HG03558 (cell line): Measurements from ENCODE around the gene STK39.

Experiments
- ATAC-seq: cut with Tn5 transposase; IDR thresholded peaks from one replicate; pipeline ENCODE4 v1.9.1; 2021; ENCODE audit warnings: moderate number of reproducible peaks; ENCODE audit not compliant: unreplicated experiment; ENCODE audit errors: extremely low read depth

Gene STK39

DNA sequence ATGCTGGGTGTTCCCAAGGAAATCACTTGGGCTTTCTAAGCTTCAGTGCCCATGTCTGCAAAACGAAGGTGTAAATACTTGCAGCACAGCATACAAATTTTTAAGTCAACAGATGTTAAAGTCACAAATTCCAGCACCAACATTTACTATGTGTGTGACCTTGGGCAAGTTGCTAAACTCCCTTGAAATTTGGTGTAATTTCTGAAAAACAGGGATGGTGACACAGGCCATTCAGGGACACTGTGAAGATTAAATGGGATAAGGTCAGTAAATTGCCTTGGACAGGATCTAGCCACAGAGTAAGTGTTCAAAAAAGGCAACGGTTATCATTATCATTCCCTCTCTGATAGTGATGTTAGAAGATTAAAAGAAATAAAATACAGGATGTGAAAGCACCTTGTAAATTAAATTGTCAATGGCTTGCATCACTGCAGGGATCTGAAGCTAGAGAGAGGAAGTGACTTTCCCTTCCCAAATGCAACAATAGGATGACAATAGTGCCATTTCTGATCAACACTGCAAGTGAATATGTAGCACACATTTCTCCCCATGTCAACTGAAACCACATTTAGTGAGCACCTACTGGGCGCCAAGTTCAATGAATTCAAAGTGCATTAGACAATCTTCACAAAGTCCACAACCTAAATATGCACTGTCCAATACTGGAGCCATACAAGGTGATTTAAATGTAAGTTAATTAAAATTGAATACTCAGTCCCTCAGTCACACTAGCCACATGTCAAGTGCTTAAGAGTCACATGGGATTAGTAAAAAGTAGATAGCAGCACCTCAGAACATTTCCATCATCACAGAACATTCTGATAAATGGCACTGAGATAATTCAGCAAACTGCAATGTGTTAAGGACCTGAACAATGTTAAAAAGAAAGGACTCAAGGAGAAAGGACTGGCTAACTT lies 81.2 kb downstream of the STK39 start:
- ATAC-seq, result no peak

DNA sequence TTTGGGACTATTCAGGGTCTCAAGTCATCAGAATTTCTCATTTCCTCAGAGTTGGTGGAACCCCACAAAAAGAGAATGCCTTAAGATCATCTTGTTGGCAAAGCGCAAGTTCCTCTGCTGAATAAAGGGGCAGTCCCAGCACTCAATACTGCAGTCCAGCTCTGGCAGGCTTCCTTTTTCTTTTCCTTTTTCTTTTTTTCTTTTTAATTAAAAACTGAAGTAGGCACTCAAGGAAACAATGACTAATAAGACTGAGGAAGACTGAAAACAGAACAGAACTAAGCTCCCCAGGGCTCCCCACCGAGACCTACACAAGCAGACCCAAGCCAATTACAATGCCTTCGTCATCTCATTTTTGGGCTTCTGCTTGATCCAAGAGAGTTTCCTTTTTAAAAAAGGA lies 82.0 kb downstream of the STK39 start:
- ATAC-seq, result no peak

DNA sequence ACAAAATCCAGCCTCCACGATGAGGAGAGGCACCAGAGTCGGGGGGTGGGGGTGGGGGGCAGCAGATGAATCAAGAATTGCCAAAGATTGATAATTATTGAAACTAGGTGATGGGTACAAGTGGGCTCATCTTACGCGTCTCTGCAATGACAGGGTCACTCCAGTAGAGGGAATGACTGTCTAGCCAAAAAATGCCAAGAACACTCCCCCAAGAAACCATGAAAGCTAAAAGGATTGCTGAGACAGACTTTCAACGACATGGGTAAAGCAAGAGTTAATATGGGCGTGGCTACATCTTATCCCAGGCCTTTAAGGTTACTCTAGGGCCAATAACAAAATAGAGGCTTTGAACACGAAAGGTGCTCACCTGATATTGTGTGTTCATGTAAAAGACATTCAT lies 86.5 kb downstream of the STK39 start:
- ATAC-seq, result no peak

- ATAC-seq, result no peak
These were observed 87.4 kb downstream of the STK39 start for GRCh38 chr2:168159754-168160585.

DNA sequence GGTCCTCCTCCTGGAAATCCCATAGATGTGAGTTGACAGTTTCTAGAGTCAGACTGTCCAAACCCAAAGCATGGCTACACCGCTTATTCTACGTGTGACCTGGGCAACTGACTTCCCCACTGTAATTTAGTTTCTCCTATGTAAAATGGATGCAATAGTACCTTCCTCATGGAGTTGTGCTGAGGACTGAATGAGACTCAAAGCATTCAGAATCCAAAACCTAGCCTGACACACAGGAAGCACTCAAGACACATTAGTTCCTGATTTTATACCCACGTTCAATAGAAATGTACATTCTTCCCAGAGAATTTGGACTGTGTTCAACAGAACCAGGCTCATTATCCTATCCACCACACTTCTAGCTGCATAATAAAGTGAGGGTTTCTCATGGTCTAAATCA lies 88.8 kb downstream of the STK39 start:
- ATAC-seq, result no peak

GRCh38 chr2:168157926-168158325 lies 89.5 kb downstream of the STK39 start:
- ATAC-seq, result no peak

- ATAC-seq, result no peak
These were observed 90.3 kb downstream of the STK39 start for GRCh38 chr2:168157070-168157469.

GRCh38 chr2:168156661-168157060 lies 90.7 kb downstream of the STK39 start:
- no peak for ATAC-seq

DNA sequence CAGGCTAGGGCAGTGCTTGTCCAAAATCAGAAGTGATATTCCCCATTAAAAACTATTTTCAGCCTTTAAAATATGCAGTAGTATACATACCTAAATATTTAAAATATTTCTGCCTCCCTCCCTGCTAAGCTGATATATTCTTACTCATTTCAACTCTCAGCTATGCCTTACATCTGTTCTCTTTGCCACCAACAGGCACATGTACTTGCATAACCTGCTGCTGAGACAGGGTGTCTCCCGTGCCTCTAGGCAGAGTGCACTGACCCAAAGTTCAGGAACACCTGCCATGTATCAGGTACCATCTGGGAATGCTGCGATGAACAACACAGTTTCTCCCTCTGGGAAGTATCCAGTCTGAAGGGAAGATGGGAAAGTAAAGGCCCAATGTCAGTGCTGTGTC lies 91.7 kb downstream of the STK39 start:
- no peak for ATAC-seq

- no peak for ATAC-seq
These were observed 92.3 kb downstream of the STK39 start for GRCh38 chr2:168155046-168155445.

GRCh38 chr2:168152902-168153530 lies 94.4 kb downstream of the STK39 start:
- no peak for ATAC-seq

- ATAC-seq, result no peak
These were observed 97.4 kb downstream of the STK39 start for GRCh38 chr2:168149986-168150385.

GRCh38 chr2:168149150-168149974 lies 98.0 kb downstream of the STK39 start:
- no peak for ATAC-seq

DNA sequence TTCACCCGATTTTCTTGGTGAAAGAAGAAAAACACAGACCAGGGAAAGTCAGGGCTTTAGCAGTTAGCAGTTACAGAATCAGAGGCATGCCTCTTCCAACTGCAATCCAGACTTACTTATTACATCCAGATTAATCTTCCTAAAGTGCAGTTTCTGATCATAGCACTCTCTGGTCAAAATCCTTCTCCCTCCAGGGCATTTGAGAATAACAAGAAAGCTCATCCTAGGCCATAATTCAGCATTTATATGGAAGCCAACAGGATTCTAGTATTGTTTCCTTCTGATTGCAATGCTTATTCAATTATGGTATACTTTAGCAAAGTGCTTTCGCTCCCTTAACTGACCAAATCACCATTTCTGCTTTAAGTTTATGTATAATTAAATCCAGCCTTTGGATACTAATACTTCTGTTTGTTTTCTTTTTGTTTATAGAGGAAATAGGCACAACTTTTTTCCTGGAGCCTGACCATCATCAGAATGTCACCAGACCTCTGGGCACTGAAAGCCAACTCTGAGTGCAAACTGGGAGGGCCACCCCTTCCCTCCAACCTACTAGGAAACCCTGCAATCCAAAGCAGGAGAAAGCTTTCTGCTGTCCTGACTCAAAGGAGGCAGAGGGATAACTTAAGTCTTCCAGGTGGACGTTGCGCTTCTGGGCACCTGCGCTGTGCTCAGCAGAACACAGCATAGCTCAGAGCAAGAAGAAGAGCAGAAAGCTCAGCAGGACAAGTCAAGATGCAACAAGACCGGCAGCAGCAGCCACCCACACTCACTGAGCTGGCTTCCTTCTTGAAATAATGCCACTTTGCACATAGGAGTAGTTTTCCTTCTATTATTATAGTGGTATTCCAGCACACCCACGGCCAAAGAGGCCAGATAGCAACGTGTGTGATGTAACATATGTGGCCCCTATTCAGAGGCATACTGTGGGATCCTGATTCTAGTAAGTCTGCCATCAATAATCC lies 99.3 kb downstream of the STK39 start:
- ATAC-seq, result no peak

GRCh38 chr2:168146892-168147810 lies 100.2 kb downstream of the STK39 start:
- ATAC-seq, result no peak

- ATAC-seq, result no peak
These were observed 101.7 kb downstream of the STK39 start for GRCh38 chr2:168145426-168146310.

GRCh38 chr2:168145011-168145410 lies 102.4 kb downstream of the STK39 start:
- ATAC-seq, result no peak
